NB4 (cell line): ENCODE data around the gene MX1.

Source experiments
- CTCF ChIP-seq: IDR thresholded peaks from one replicate; pipeline ENCODE4 v1.5.1; 2012; ENCODE audit warnings: low read depth, low read length
- MYC ChIP-seq: IDR thresholded peaks from 2 replicates; pipeline ENCODE4 v1.6.1; 2011; ENCODE audit warnings: low read depth, low read length
- POLR2A ChIP-seq: IDR thresholded peaks from 2 replicates; pipeline ENCODE4 v1.6.1; 2011; ENCODE audit warnings: mild to moderate bottlenecking; ENCODE audit not compliant: insufficient read length; ENCODE audit errors: extremely low read depth

GRCh38 chr21:41465176-41465781, 39.2 kb downstream of the MX1 start:
- TF ChIP-seq POLR2A (no peak), CTCF (no peak), MYC (no peak)
